ENCODE results near the gene PPP1CB.
A peak's percentile ranks its signal among the peaks of the same experiment; 100 is the strongest.

Gene PPP1CB

DNA sequence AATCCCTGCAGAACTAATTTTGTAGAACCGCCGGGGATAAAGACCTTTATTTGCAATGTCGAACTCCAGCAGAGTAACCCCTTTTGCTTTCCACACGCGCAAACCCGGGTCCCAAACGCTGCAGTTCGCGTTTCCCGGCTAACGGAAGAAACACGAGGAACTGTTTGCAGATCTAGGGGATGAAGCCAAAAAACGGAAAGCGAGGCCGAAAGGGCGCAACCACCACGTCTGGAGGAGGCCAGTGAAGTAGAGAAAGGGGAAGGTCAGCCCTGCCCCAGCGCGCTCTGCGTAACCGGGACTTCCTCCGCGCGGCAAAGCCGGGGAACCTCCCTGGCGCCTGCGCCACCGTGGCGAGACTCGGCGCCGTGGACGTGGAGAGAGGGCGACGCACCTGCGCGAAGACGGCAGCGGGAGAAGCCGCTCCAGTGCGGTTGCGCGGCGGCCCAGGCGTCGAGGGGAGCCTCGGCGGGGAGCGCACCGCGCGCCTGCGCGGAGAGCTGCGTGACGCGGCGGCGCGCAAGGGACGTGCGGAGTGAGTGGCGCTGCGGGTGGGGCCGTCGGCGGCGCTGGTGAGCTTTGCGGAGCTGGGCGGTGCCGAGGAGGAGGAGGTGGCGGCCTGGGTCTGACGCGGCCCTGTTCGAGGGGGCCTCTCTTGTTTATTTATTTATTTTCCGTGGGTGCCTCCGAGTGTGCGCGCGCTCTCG, at the start of gene PPP1CB:
Gene PPP1CB, plus strand, starts transcription at position 579 of the 704 bp plus-strand sequence. CDS start 295 bp downstream, outside the sequence.
- TF ChIP-seq, protein P1, sequence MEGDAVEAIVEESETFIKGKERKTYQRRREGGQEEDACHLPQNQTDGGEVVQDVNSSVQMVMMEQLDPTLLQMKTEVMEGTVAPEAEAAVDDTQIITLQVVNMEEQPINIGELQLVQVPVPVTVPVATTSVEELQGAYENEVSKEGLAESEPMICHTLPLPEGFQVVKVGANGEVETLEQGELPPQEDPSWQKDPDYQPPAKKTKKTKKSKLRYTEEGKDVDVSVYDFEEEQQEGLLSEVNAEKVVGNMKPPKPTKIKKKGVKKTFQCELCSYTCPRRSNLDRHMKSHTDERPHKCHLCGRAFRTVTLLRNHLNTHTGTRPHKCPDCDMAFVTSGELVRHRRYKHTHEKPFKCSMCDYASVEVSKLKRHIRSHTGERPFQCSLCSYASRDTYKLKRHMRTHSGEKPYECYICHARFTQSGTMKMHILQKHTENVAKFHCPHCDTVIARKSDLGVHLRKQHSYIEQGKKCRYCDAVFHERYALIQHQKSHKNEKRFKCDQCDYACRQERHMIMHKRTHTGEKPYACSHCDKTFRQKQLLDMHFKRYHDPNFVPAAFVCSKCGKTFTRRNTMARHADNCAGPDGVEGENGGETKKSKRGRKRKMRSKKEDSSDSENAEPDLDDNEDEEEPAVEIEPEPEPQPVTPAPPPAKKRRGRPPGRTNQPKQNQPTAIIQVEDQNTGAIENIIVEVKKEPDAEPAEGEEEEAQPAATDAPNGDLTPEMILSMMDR (IDR thresholded peaks at IDR 0.05; ENCODE audit: control extremely low read depth, extremely low read depth, low read depth, missing control alignments) = peak; percentile 41
- POLR2A ChIA-PET = interaction anchor here (0.7 kb wide), 2 partner anchors 10 to 157 kb away, joined by 3 read pairs; no protein-coding TSS in a partner anchor
- DNase-seq (ENCODE audit: extremely low spot score) = peak; percentile 94
- CTCF ChIA-PET = interaction anchor here (0.8 to 6.0 kb wide), 8 partner anchors 8 to 188 kb away, joined by 3 to 37 read pairs (median 3); no protein-coding TSS in a partner anchor

DNA sequence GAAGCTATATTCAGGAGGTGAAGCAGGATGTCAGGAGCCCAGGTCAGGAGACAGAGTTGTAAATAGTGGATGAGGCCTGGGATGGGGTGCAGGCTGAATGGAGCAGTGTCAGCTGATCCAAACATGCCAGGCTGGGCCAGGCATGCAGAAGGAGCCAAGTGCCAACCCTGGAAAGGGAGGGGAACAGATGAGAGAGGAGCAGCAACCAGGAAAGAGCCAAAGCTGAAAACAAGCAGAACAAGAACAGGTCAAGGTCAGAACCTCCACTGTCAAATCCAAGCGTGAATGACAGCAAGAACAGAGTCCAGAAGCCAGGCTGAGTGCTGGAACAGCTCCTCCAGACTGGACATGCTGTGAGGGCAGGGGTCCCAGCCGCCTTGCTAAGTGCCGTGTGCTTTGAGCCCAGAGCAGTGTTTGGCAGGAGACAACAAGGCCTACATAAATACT, 49.2 kb upstream of the PPP1CB start:
- no peak for DNase-seq (ENCODE audit: extremely low spot score)
- CTCF ChIA-PET = interaction anchor here (1.2 kb wide), 1 partner anchor 8 kb away, joined by 3 read pairs; no protein-coding TSS in a partner anchor
- POLR2A ChIA-PET = no interaction called here

DNA sequence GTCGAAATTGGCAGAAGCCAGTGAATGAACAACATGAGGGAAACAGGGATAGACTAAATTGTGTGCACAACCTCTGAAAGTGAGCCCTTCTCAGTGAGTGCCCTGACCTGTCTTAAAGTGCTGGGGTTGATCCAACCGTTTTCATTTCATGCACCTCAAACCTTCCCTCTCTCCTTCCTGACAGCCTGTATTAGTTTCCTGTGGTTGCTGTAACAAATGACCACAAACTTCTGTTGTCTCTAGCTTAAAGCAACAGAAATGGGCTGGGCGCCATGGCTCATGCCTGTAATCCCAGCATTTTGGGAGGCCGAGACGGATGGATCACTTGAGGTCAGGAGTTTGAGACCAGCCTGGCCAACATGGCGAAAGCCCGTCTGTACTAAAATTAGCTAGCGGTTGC, 48.8 kb upstream of the PPP1CB start:
- no peak for DNase-seq (ENCODE audit: extremely low spot score)
- CTCF ChIA-PET = no interaction called here
- POLR2A ChIA-PET = no interaction called here
- TF ChIP-seq, protein P1 (IDR thresholded peaks at IDR 0.05; ENCODE audit: control extremely low read depth, extremely low read depth, low read depth, missing control alignments) = no peak

More for the DNA sequence above, 49.2 kb upstream of the PPP1CB start:
- TF ChIP-seq, protein P1 (IDR thresholded peaks at IDR 0.05; ENCODE audit: control extremely low read depth, extremely low read depth, low read depth, missing control alignments) = no peak

- CTCF ChIA-PET = no interaction called here
- TF ChIP-seq, protein P1 (IDR thresholded peaks at IDR 0.05; ENCODE audit: control extremely low read depth, extremely low read depth, low read depth, missing control alignments) = no peak
- POLR2A ChIA-PET = no interaction called here
- no peak for DNase-seq (ENCODE audit: extremely low spot score)
Observed at GRCh38 chr2:28704621-28705020, 47.0 kb upstream of the PPP1CB start.

GRCh38 chr2:28705751-28706440, 45.7 kb upstream of the PPP1CB start:
- ChIA-PET CTCF (no interaction called here), POLR2A (no interaction called here)
- TF ChIP-seq, protein P1 (IDR thresholded peaks at IDR 0.05; ENCODE audit: control extremely low read depth, extremely low read depth, low read depth, missing control alignments) = no peak
- DNase-seq (ENCODE audit: extremely low spot score) = no peak

GRCh38 chr2:28707592-28707991, 44.0 kb upstream of the PPP1CB start:
- no peak for DNase-seq (ENCODE audit: extremely low spot score)
- ChIA-PET POLR2A (no interaction called here), CTCF (interaction anchor here (1.6 kb wide), 1 partner anchor 10 kb away, joined by 5 read pairs; no protein-coding TSS in a partner anchor)
- TF ChIP-seq, protein P1 (IDR thresholded peaks at IDR 0.05; ENCODE audit: control extremely low read depth, extremely low read depth, low read depth, missing control alignments) = no peak
